ENCODE data around the gene PRKD2. TPM values are rescaled to one million over a fixed set of nuclear protein-coding genes. Genes with fewer than 3 reads are reported as not detected.

PRKD2 gene
- total RNA-seq, 4 donors from 2014 or later = 40.1 to 201 (median 53.5) TPM

- H3K27ac ChIP-seq = peak overlapping the region; percentile 4 to 55 (median 30)
- in situ Hi-C loops (cut with MboI; ENCODE audit: low pct_ligation_motif_present in 1 of 4, low pct_unique_long_range_greater_than_20kb in 1 of 4, low sequenced_read_pairs in 3 of 4) = loop anchor here in 1 of 4 donors (5.0 to 25.0 kb wide), 2 partner anchors 82 to 227 kb away; no protein-coding TSS in a partner anchor
Observed at GRCh38 chr19:46760363-46760762, 43.4 kb upstream of the PRKD2 start.

DNA sequence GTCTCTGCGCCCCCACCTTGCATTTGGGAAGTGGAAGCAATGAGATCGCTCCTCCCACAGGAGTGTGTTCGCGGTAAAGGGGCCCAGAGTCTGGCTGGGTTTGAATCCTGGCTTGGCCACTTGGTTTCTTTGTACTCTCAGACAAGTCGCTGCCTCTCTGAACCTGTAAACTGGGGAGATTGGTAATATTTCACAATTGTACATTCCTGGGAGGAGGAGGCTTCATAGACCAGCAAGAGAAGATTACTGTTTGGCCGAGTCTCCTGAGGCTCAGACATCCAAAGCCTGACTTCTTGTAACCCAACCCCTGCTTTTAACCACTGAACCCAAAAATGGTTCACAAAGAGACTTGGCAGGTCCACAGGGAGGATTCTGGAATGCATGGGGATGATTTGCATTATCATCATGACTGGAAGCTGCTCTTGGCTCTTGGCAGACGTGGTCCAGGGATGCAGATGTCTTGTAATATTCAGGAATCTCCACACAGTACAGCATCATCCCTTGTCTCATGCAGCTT is 43.0 kb upstream of the PRKD2 start:
- TF ChIP-seq EP300 (IDR thresholded peaks at IDR 0.05; ENCODE audit: low read depth) (no peak), POLR2A (IDR thresholded peaks at IDR 0.05) (no peak), POLR2AphosphoS5 (IDR thresholded peaks at IDR 0.05) (peak in 2 of 3 donors; percentile 12 to 45)
- TF ChIP-seq, protein P1, sequence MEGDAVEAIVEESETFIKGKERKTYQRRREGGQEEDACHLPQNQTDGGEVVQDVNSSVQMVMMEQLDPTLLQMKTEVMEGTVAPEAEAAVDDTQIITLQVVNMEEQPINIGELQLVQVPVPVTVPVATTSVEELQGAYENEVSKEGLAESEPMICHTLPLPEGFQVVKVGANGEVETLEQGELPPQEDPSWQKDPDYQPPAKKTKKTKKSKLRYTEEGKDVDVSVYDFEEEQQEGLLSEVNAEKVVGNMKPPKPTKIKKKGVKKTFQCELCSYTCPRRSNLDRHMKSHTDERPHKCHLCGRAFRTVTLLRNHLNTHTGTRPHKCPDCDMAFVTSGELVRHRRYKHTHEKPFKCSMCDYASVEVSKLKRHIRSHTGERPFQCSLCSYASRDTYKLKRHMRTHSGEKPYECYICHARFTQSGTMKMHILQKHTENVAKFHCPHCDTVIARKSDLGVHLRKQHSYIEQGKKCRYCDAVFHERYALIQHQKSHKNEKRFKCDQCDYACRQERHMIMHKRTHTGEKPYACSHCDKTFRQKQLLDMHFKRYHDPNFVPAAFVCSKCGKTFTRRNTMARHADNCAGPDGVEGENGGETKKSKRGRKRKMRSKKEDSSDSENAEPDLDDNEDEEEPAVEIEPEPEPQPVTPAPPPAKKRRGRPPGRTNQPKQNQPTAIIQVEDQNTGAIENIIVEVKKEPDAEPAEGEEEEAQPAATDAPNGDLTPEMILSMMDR (IDR thresholded peaks at IDR 0.05) = no peak
- no peaks in the 10 kb centered on the region for H3K27me3 ChIP-seq
- peak overlapping the region; percentile 44 to 55 (median 48) for H3K27ac ChIP-seq
- 67 to 73% methylated on average over 1 to 7 of the region's 7 CpGs for WGBS, 2 donors (ENCODE audit: low coverage in 1 of 2)
- H3K4me1 ChIP-seq = peaks cover 4 to 22% (median 13%) of the 10 kb centered on the region in 4 donors
- peaks cover 0 to 6% (median 0%) of the 10 kb centered on the region in 4 donors for H3K36me3 ChIP-seq
- no peak for DNase-seq
- H3K4me3 ChIP-seq = no peak overlapping the region
- H3K9me3 ChIP-seq = no peaks in the 10 kb centered on the region
- in situ Hi-C loops (cut with MboI; ENCODE audit: low pct_ligation_motif_present in 1 of 4, low pct_unique_long_range_greater_than_20kb in 1 of 4, low sequenced_read_pairs in 3 of 4) = loop anchor here in 3 of 4 donors (5.0 to 25.0 kb wide), 3 partner anchors 82 to 227 kb away; no protein-coding TSS in a partner anchor
- intact Hi-C loops (cut with DNase I; ENCODE audit: low total_unique reads) = loop anchor here (5.0 kb wide), 2 partner anchors 232 to 662 kb away; no protein-coding TSS in a partner anchor

More at GRCh38 chr19:46760363-46760762, 43.4 kb upstream of the PRKD2 start:
- no peak overlapping the region for H3K4me3 ChIP-seq
- DNase-seq = no peak
- H3K27me3 ChIP-seq = no peaks in the 10 kb centered on the region
- WGBS, 2 donors (ENCODE audit: low coverage in 1 of 2) = 89 to 100% methylated on average over 3 to 5 of the region's 5 CpGs
- intact Hi-C loops (cut with DNase I; ENCODE audit: low total_unique reads) = no loop called here
- peaks cover 7 to 23% (median 15%) of the 10 kb centered on the region in 4 donors for H3K4me1 ChIP-seq
- H3K9me3 ChIP-seq = no peaks in the 10 kb centered on the region
- TF ChIP-seq POLR2A (IDR thresholded peaks at IDR 0.05) (no peak), POLR2AphosphoS5 (IDR thresholded peaks at IDR 0.05) (no peak), EP300 (IDR thresholded peaks at IDR 0.05; ENCODE audit: low read depth) (no peak)
- TF ChIP-seq, protein P1 (IDR thresholded peaks at IDR 0.05) = no peak
- H3K36me3 ChIP-seq = peaks cover 0 to 6% (median 0%) of the 10 kb centered on the region in 4 donors

DNA sequence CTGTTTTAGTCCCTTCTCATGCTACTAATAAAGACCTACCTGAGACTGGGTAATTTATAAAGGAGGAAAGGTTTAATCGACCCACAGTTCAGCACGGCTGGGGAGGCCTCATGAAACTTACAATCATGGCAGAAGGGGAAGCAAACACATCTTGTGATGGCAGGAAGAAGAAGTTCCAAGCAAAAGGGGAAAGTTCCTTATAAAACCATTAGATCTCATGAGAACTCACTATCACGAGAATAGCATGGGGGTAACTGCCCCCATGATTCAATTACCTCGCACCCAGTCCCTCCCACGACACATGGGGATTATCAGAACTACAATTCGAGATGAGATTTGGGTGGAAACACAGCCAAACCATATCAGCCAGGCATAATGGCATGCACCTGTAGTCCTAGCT is 42.3 kb upstream of the PRKD2 start:
- H3K9me3 ChIP-seq = no peaks in the 10 kb centered on the region
- intact Hi-C loops (cut with DNase I; ENCODE audit: low total_unique reads) (loop anchor here (5.0 kb wide), 2 partner anchors 233 to 663 kb away; no protein-coding TSS in a partner anchor), in situ Hi-C loops (cut with MboI; ENCODE audit: low pct_ligation_motif_present in 1 of 4, low pct_unique_long_range_greater_than_20kb in 1 of 4, low sequenced_read_pairs in 3 of 4) (loop anchor here in 3 of 4 donors (5.0 to 25.0 kb wide), 3 partner anchors 83 to 228 kb away; no protein-coding TSS in a partner anchor)
- peaks cover 0 to 6% (median 0%) of the 10 kb centered on the region in 4 donors for H3K36me3 ChIP-seq
- peaks cover 4 to 19% (median 11%) of the 10 kb centered on the region in 4 donors for H3K4me1 ChIP-seq
- DNase-seq = no peak
- no peaks in the 10 kb centered on the region for H3K27me3 ChIP-seq
- H3K4me3 ChIP-seq = no peak overlapping the region
- peak overlapping the region; percentile 44 to 55 (median 48) for H3K27ac ChIP-seq
- TF ChIP-seq EP300 (IDR thresholded peaks at IDR 0.05; ENCODE audit: low read depth) = no peak
- TF ChIP-seq, protein P1 (IDR thresholded peaks at IDR 0.05) = no peak
- TF ChIP-seq POLR2AphosphoS5 (IDR thresholded peaks at IDR 0.05) = no peak
- 75% methylated on average over 6 of the region's 6 CpGs; no CpG with 5 or more reads in 1 of the 2 donors for WGBS, 2 donors (ENCODE audit: low coverage in 1 of 2)

GRCh38 chr19:46756544-46756888 is 39.6 kb upstream of the PRKD2 start:
- TF ChIP-seq, protein P1 (IDR thresholded peaks at IDR 0.05) = no peak
- TF ChIP-seq EP300 (IDR thresholded peaks at IDR 0.05; ENCODE audit: low read depth) = no peak
- TF ChIP-seq POLR2AphosphoS5 (IDR thresholded peaks at IDR 0.05) = no peak
- TF ChIP-seq POLR2A (IDR thresholded peaks at IDR 0.05) = no peak
- no peaks in the 10 kb centered on the region for H3K9me3 ChIP-seq
- DNase-seq = no peak
- 60 to 78% methylated on average over 3 to 30 of the region's 30 CpGs for WGBS, 2 donors (ENCODE audit: low coverage in 1 of 2)
- H3K27ac ChIP-seq = no peak overlapping the region
- peaks cover 2 to 14% (median 9%) of the 10 kb centered on the region in 4 donors for H3K4me1 ChIP-seq
- intact Hi-C loops (cut with DNase I; ENCODE audit: low total_unique reads) (loop anchor here (5.0 kb wide), 2 partner anchors 236 to 666 kb away; no protein-coding TSS in a partner anchor), in situ Hi-C loops (cut with MboI; ENCODE audit: low pct_ligation_motif_present in 1 of 4, low pct_unique_long_range_greater_than_20kb in 1 of 4, low sequenced_read_pairs in 3 of 4) (loop anchor here in 3 of 4 donors (5.0 to 25.0 kb wide), 3 partner anchors 86 to 231 kb away; no protein-coding TSS in a partner anchor)
- H3K36me3 ChIP-seq = peaks cover 0 to 6% (median 0%) of the 10 kb centered on the region in 4 donors
- H3K4me3 ChIP-seq = no peak overlapping the region
- no peaks in the 10 kb centered on the region for H3K27me3 ChIP-seq
